AG04449 (cell line): ENCODE data around the gene NPFF.

Source experiments
- CTCF ChIA-PET: fragments of 350-600 bp; formaldehyde crosslinking; extraction: SDS; loops from one replicate; lab custom pipeline; 2021; ENCODE audit warnings: antibody characterized with exemption; lab: Yijun Ruan, JAX
- POLR2A ChIA-PET: fragments of 400-600, 350-600 bp; formaldehyde crosslinking; extraction: SDS; loops from one replicate; lab custom pipeline; 2020; ENCODE audit warnings: antibody characterized with exemption, inconsistent platforms; lab: Yijun Ruan, JAX
- DNase-seq: peaks from one replicate; pipeline ENCODE4 v3.0.0-alpha.2; 2010; ENCODE audit warnings: low read depth, low spot score
- H3K4me3 ChIP-seq: 2 replicates; pipeline ENCODE4 v1.5.1; 2011; ENCODE audit warnings: low read depth, mild to moderate bottlenecking, control low read depth, low read length
- CTCF ChIP-seq: IDR thresholded peaks from one replicate; pipeline ENCODE4 v1.5.1; 2011; ENCODE audit warnings: mild to moderate bottlenecking, moderate library complexity, low read length, control low read depth, inconsistent platforms; ENCODE audit not compliant: insufficient read depth; ENCODE audit errors: missing control alignments

Gene NPFF

DNA sequence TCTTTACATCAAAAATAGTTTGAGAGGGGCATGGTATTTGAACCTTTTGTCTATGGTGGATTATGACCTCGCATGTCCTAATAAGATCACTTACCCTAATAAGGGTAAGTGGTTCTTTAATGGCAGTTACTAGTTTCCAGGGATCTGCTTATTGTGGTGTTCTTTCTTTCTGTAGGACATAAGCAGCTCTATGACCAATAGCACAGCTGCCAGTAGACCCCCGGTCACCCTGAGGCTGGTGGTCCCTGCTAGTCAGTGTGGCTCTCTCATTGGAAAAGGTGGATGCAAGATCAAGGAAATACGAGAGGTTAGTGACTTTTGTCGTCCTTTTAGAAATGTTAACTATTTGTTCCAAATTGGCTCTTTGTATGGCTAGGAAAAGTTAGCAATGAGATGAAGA, 48.2 kb downstream of the NPFF start:
- POLR2A ChIA-PET: no interaction called here
- H3K4me3 ChIP-seq: no peak overlapping the region
- CTCF ChIA-PET: interaction anchor here (1.0 to 8.3 kb wide), 4 partner anchors 9 to 138 kb away, joined by 3 to 81 read pairs (median 4); partner anchors contain the start of gene AAAS
- no peak for DNase-seq
- TF ChIP-seq CTCF: no peak
